Liver (tissue), 9 donors: Measurements from ENCODE around the gene GPATCH8. TPM values are rescaled to one million over a fixed set of nuclear protein-coding genes. Genes with fewer than 3 reads are reported as not detected.
A peak's percentile ranks its signal among the peaks of the same experiment; 100 is the strongest.

Experiments
- DNase-seq: peaks from one replicate; pipeline ENCODE4 v3.0.0-alpha.2; 2017; ENCODE audit warnings: low spot score
- H3K27ac ChIP-seq, 2 donors: one replicate each; pipeline ENCODE4 v1.7.0; 2013; ENCODE audit warnings: inconsistent platforms in 2 of 2, low read length in 2 of 2, control low read depth in 1 of 2, low read depth in 1 of 2, mild to moderate bottlenecking in 1 of 2
- H3K27me3 ChIP-seq, 4 donors: one replicate each; pipeline versions ENCODE4 v1.6.1 to v1.7.0; 2013; ENCODE audit warnings: low read length in 3 of 4, inconsistent platforms in 1 of 4, mild to moderate bottlenecking in 1 of 4, moderate library complexity in 1 of 4; ENCODE audit not compliant: control insufficient read depth in 4 of 4, insufficient read depth in 4 of 4
- H3K36me3 ChIP-seq, 4 donors: one replicate each; pipeline versions ENCODE4 v1.6.1 to v1.7.0; 2013; ENCODE audit warnings: low read length in 3 of 4, mild to moderate bottlenecking in 3 of 4, low read depth in 1 of 4, moderate library complexity in 1 of 4; ENCODE audit not compliant: control insufficient read depth in 4 of 4, insufficient read depth in 3 of 4
- H3K4me1 ChIP-seq, 4 donors: one replicate each; pipeline versions ENCODE4 v1.6.1 to v1.7.0; 2013; ENCODE audit warnings: low read length in 3 of 4, mild to moderate bottlenecking in 3 of 4, moderate library complexity in 1 of 4; ENCODE audit not compliant: control insufficient read depth in 4 of 4, insufficient read depth in 4 of 4
- H3K4me3 ChIP-seq, 3 donors: one replicate each; pipeline versions ENCODE4 v1.6.1 to v1.7.0; 2013; ENCODE audit warnings: low read length in 3 of 3, control low read depth in 1 of 3, low read depth in 1 of 3, mild to moderate bottlenecking in 1 of 3
- H3K9ac ChIP-seq, 2 donors: one replicate each; pipeline ENCODE4 v1.7.0; 2013; ENCODE audit warnings: low read length in 2 of 2, mild to moderate bottlenecking in 2 of 2, moderate library complexity in 2 of 2, control low read depth in 1 of 2, low read depth in 1 of 2
- H3K9me3 ChIP-seq, 4 donors: one replicate each; pipeline versions ENCODE4 v1.6.1 to v1.7.0; 2013; ENCODE audit warnings: low read length in 3 of 4; ENCODE audit not compliant: control insufficient read depth in 4 of 4
- EGR1 ChIP-seq, 2 donors: IDR thresholded peaks; 2 replicates each; pipeline ENCODE4 v1.6.1; 2016 to 2018; ENCODE audit warnings: antibody characterized with exemption in 2 of 2, low read depth in 2 of 2
- FOXA1 ChIP-seq: IDR thresholded peaks from 2 replicates; pipeline ENCODE4 v1.6.1; 2016; ENCODE audit warnings: antibody characterized with exemption
- FOXA2 ChIP-seq: IDR thresholded peaks from 2 replicates; pipeline ENCODE4 v1.6.1; 2016; ENCODE audit warnings: antibody characterized with exemption
- GABPA ChIP-seq, 2 donors: IDR thresholded peaks in 1 of 2; conservative IDR thresholded peaks in 1 of 2; 2 replicates each; pipeline ENCODE4 v1.6.1; 2016; ENCODE audit warnings: antibody characterized with exemption in 2 of 2, mild to moderate bottlenecking in 1 of 2, moderate library complexity in 1 of 2
- HNF4A ChIP-seq, 2 donors: conservative IDR thresholded peaks; 2 replicates each; pipeline ENCODE4 v1.6.1; 2016; ENCODE audit warnings: antibody characterized with exemption in 2 of 2, mild to moderate bottlenecking in 2 of 2
- HNF4G ChIP-seq: IDR thresholded peaks from 2 replicates; pipeline ENCODE4 v1.6.1; 2016; ENCODE audit warnings: antibody characterized with exemption
- JUND ChIP-seq, 2 donors: IDR thresholded peaks; 2 replicates each; pipeline ENCODE4 v1.6.1; 2016; ENCODE audit warnings: antibody characterized with exemption in 2 of 2
- MAX ChIP-seq: IDR thresholded peaks from 2 replicates; pipeline ENCODE4 v1.6.1; 2016; ENCODE audit warnings: antibody characterized with exemption
- NR2F2 ChIP-seq: IDR thresholded peaks from 2 replicates; pipeline ENCODE4 v1.6.1; 2016; ENCODE audit warnings: antibody characterized with exemption
- RAD21 ChIP-seq, 2 donors: IDR thresholded peaks; 2 replicates each; pipeline ENCODE4 v1.6.1; 2016; ENCODE audit warnings: antibody characterized with exemption in 2 of 2, mild to moderate bottlenecking in 2 of 2
- REST ChIP-seq: IDR thresholded peaks from 2 replicates; pipeline ENCODE4 v1.6.1; 2016; ENCODE audit warnings: antibody characterized with exemption, mild to moderate bottlenecking
- RXRA ChIP-seq, 2 donors: IDR thresholded peaks; 2 replicates each; pipeline ENCODE4 v1.6.1; 2017 to 2018; ENCODE audit warnings: antibody characterized with exemption in 2 of 2, mild to moderate bottlenecking in 1 of 2
- SP1 ChIP-seq: IDR thresholded peaks from 2 replicates; pipeline ENCODE4 v1.6.1; 2018; ENCODE audit warnings: antibody characterized with exemption, mild to moderate bottlenecking
- TAF1 ChIP-seq: conservative IDR thresholded peaks from 2 replicates; pipeline ENCODE4 v1.6.1; 2016; ENCODE audit warnings: antibody characterized with exemption, mild to moderate bottlenecking
- YY1 ChIP-seq: IDR thresholded peaks from 2 replicates; pipeline ENCODE4 v1.6.1; 2016; ENCODE audit warnings: antibody characterized with exemption, mild to moderate bottlenecking
- WGBS: extraction: QIAGEN DNeasy Blood & Tissue Kit; methylation state at CpG from one replicate; pipeline ENCODE4 v1.1.7; 2013; 5-methylcytosine and 5-hydroxymethylcytosine counted together
- polyA plus RNA-seq, 2 donors: library from polyadenylated mRNA; stranded (reverse) in 1 of 2; unstranded in 1 of 2; fragments of 200-250 nt in 1 of 2; fragments of >200 nt in 1 of 2; fragmentation: Nextera tagmentation in 1 of 2; extraction: Ambion mirVana in 1 of 2; gene quantifications; one replicate each; pipeline versions ENCODE4 v1.2.1 to v1.2.3, GENCODE V29; 2013 to 2015
- total RNA-seq, 2 donors: library from RNA; depleted of rRNA; stranded (reverse); fragments of >200 nt; gene quantifications; one replicate each; pipeline ENCODE4 v1.2.3, GENCODE V29; 2014
- TF ChIP-seq, protein P1 (sequence below): IDR thresholded peaks from 2 replicates; pipeline ENCODE4 v1.6.1; 2016; ENCODE audit warnings: antibody characterized with exemption
- TF ChIP-seq, protein P2 (sequence below): fragments of 150-350 bp; IDR thresholded peaks from 2 replicates; pipeline ENCODE4 v1.5.1; 2017; ENCODE audit warnings: improper control_type of control experiment, low read depth, low read length; ENCODE audit not compliant: missing input control
- TF ChIP-seq, protein P3 (sequence below): IDR thresholded peaks from 2 replicates; pipeline ENCODE4 v1.6.1; 2016; ENCODE audit warnings: antibody characterized with exemption
- donor health status: healthy.
- donor health status: healthy.
- donor health status: healthy.
- donor health status: healthy.
- donor health status: healthy.

Gene GPATCH8
- total and polyA plus RNA-seq, 4 donors, result 4.2 to 21.8 (median 9.9) TPM

- no peak overlapping the region for H3K9ac ChIP-seq
- peaks cover 4 to 32% (median 15%) of the 10 kb centered on the region in 4 donors for H3K36me3 ChIP-seq
- H3K4me3 ChIP-seq, result no peak overlapping the region
- H3K27ac ChIP-seq, result no peak overlapping the region
- peaks cover 0 to 5% (median 0%) of the 10 kb centered on the region in 4 donors for H3K4me1 ChIP-seq
- no peaks in the 10 kb centered on the region for H3K9me3 ChIP-seq
- no peaks in the 10 kb centered on the region for H3K27me3 ChIP-seq
- no peak for DNase-seq
- TF ChIP-seq HNF4A (conservative IDR thresholded peaks at IDR 0.05), result no peak
- no peak for TF ChIP-seq SP1
- no peak for TF ChIP-seq TAF1
- TF ChIP-seq RXRA (IDR thresholded peaks at IDR 0.05), result no peak
- TF ChIP-seq HNF4G, result no peak
- TF ChIP-seq NR2F2, result no peak
- no peak for TF ChIP-seq RAD21 (IDR thresholded peaks at IDR 0.05)
- no peak for TF ChIP-seq REST
- TF ChIP-seq, protein P1, sequence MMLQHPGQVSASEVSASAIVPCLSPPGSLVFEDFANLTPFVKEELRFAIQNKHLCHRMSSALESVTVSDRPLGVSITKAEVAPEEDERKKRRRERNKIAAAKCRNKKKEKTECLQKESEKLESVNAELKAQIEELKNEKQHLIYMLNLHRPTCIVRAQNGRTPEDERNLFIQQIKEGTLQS, result no peak
- TF ChIP-seq FOXA2, result no peak
- TF ChIP-seq FOXA1, result no peak
- no peak for TF ChIP-seq EGR1 (IDR thresholded peaks at IDR 0.05; ENCODE audit: low read depth in 2 of 2)
- TF ChIP-seq JUND (IDR thresholded peaks at IDR 0.05), result no peak
- TF ChIP-seq MAX, result no peak
- TF ChIP-seq, protein P2, sequence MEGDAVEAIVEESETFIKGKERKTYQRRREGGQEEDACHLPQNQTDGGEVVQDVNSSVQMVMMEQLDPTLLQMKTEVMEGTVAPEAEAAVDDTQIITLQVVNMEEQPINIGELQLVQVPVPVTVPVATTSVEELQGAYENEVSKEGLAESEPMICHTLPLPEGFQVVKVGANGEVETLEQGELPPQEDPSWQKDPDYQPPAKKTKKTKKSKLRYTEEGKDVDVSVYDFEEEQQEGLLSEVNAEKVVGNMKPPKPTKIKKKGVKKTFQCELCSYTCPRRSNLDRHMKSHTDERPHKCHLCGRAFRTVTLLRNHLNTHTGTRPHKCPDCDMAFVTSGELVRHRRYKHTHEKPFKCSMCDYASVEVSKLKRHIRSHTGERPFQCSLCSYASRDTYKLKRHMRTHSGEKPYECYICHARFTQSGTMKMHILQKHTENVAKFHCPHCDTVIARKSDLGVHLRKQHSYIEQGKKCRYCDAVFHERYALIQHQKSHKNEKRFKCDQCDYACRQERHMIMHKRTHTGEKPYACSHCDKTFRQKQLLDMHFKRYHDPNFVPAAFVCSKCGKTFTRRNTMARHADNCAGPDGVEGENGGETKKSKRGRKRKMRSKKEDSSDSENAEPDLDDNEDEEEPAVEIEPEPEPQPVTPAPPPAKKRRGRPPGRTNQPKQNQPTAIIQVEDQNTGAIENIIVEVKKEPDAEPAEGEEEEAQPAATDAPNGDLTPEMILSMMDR, result no peak
- WGBS, result 94% methylated on average over 8 of the region's 8 CpGs
Observed at GRCh38 chr17:44351464-44351863, 151.7 kb downstream of the GPATCH8 start.

DNA sequence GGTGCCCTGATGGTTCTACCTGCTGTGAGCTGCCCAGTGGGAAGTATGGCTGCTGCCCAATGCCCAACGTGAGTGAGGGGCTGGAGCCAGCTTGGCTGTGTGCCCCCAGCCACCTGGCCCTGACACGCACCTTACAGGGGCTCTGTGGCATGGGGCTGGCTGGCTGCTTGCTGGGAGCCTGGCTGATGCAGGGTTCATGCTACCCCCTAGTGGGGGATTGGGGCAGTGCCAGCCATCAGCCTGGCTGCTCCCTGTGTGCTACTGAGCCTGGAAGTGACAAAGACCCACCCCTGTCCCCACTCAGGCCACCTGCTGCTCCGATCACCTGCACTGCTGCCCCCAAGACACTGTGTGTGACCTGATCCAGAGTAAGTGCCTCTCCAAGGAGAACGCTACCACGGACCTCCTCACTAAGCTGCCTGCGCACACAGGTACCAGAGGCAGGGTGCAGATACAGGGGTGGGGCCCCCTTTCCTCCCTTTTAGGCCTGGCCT lies 152.4 kb downstream of the GPATCH8 start:
- H3K9me3 ChIP-seq, result no peaks in the 10 kb centered on the region
- DNase-seq, result peak; percentile 85
- H3K4me3 ChIP-seq, result no peak overlapping the region
- no peaks in the 10 kb centered on the region for H3K27me3 ChIP-seq
- H3K27ac ChIP-seq, result no peak overlapping the region
- peaks cover 0 to 12% (median 5%) of the 10 kb centered on the region in 4 donors for H3K4me1 ChIP-seq
- TF ChIP-seq EGR1 (IDR thresholded peaks at IDR 0.05; ENCODE audit: low read depth in 2 of 2) (no peak), YY1 (no peak), JUND (IDR thresholded peaks at IDR 0.05) (no peak), HNF4G (no peak), HNF4A (conservative IDR thresholded peaks at IDR 0.05) (no peak), NR2F2 (no peak), RAD21 (IDR thresholded peaks at IDR 0.05) (peak; percentile 76 to 84), RXRA (IDR thresholded peaks at IDR 0.05) (no peak), GABPA (IDR thresholded peaks at IDR 0.05 in 1 of 2, conservative IDR thresholded peaks at IDR 0.05 in 1 of 2) (no peak), FOXA1 (no peak)
- TF ChIP-seq, protein P3, sequence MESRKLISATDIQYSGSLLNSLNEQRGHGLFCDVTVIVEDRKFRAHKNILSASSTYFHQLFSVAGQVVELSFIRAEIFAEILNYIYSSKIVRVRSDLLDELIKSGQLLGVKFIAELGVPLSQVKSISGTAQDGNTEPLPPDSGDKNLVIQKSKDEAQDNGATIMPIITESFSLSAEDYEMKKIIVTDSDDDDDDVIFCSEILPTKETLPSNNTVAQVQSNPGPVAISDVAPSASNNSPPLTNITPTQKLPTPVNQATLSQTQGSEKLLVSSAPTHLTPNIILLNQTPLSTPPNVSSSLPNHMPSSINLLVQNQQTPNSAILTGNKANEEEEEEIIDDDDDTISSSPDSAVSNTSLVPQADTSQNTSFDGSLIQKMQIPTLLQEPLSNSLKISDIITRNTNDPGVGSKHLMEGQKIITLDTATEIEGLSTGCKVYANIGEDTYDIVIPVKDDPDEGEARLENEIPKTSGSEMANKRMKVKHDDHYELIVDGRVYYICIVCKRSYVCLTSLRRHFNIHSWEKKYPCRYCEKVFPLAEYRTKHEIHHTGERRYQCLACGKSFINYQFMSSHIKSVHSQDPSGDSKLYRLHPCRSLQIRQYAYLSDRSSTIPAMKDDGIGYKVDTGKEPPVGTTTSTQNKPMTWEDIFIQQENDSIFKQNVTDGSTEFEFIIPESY, result no peak
- TF ChIP-seq, protein P1, result no peak
- TF ChIP-seq, protein P2, result peak; percentile 81
- WGBS, result 71% methylated on average over 6 of the region's 6 CpGs
- H3K9ac ChIP-seq, result no peak overlapping the region
- peaks cover 4 to 32% (median 15%) of the 10 kb centered on the region in 4 donors for H3K36me3 ChIP-seq
